Osteoblast (primary cell): ENCODE data around the gene PRKN. TPM values are rescaled to one million over a fixed set of nuclear protein-coding genes. Genes with fewer than 3 reads are reported as not detected.

ENCODE experiments used
- DNase-seq: peaks from one replicate; pipeline ENCODE4 v3.0.0; 2011; ENCODE audit warnings: low spot score, mixed read lengths; ENCODE audit not compliant: insufficient read length; ENCODE audit errors: missing footprints
- H2AFZ ChIP-seq: 2 replicates; pipeline ENCODE4 v1.6.0; 2011; ENCODE audit warnings: mild to moderate bottlenecking, low read length
- H3K27ac ChIP-seq: 2 replicates; pipeline ENCODE4 v1.5.1; 2011; ENCODE audit warnings: mild to moderate bottlenecking, low read depth, low read length, moderate library complexity
- H3K27me3 ChIP-seq: 2 replicates; pipeline ENCODE4 v1.6.0; 2012; ENCODE audit warnings: mild to moderate bottlenecking, control low read depth, inconsistent platforms, low read length, moderate library complexity; ENCODE audit not compliant: insufficient read depth
- H3K36me3 ChIP-seq: 2 replicates; pipeline ENCODE4 v1.5.1; 2011; ENCODE audit warnings: mild to moderate bottlenecking, low read length, control low read depth, moderate library complexity; ENCODE audit not compliant: insufficient read depth
- H3K4me1 ChIP-seq: 2 replicates; pipeline ENCODE4 v1.5.1; 2011; ENCODE audit warnings: mild to moderate bottlenecking, low read length, control low read depth, moderate library complexity; ENCODE audit not compliant: insufficient read depth
- H3K4me2 ChIP-seq: 2 replicates; pipeline ENCODE4 v1.6.0; 2011; ENCODE audit warnings: mild to moderate bottlenecking, low read length; ENCODE audit not compliant: insufficient read depth
- H3K4me3 ChIP-seq: fragments of 200-600 bp; sonication (generic); 3 replicates; pipeline ENCODE4 v1.5.1; 2012; ENCODE audit warnings: mild to moderate bottlenecking, low read length, inconsistent platforms; ENCODE audit not compliant: insufficient read depth
- H3K79me2 ChIP-seq: 2 replicates; pipeline ENCODE4 v1.6.0; 2012; ENCODE audit warnings: mild to moderate bottlenecking, low read length, control low read depth, inconsistent platforms; ENCODE audit not compliant: insufficient read depth
- H3K9me3 ChIP-seq: 2 replicates; pipeline ENCODE4 v1.5.1; 2011; ENCODE audit warnings: low read depth, low read length, control low read depth
- H4K20me1 ChIP-seq: 2 replicates; pipeline ENCODE4 v1.6.0; 2012; ENCODE audit warnings: mild to moderate bottlenecking, low read length, control low read depth; ENCODE audit not compliant: insufficient read depth
- CTCF ChIP-seq: IDR thresholded peaks from 2 replicates; pipeline ENCODE4 v1.5.1; 2011; ENCODE audit warnings: mild to moderate bottlenecking, low read depth, low read length, moderate library complexity; ENCODE audit errors: extremely low read depth
- total RNA-seq: library from RNA; depleted of rRNA; stranded (reverse); fragments of >200 nt; gene quantifications from 2 replicates; pipeline ENCODE4 v1.2.3, GENCODE V29; 2012

PRKN gene
- total RNA-seq, 1 donor: 2.9 TPM

DNA sequence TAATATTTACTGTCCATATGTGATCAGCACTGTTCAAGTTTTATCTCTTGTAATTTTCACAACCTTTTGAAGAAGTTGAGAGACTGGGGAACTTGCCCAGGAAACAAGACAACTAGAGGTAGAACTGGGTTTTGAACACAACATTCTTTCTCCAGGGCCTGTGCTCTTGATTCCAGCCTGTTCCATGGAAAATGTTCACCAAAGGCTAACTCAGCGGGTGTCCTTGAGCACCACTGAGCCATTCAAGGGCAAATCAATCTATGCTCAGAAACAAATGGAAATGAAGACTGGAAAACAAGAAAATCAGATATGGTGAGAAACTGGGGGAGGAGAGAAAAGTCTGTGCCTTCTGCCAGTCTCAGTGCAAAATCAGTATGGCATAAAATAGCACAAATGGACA lies 771.5 kb downstream of the PRKN start:
- Histone ChIP-seq H3K4me3 (no peak overlapping the region), H2AFZ (no peak overlapping the region), H3K27ac (no peak overlapping the region), H3K4me2 (no peak overlapping the region), H3K36me3 (no peaks in the 10 kb centered on the region), H4K20me1 (no peaks in the 10 kb centered on the region), H3K79me2 (no peaks in the 10 kb centered on the region), H3K4me1 (no peaks in the 10 kb centered on the region), H3K27me3 (no peaks in the 10 kb centered on the region), H3K9me3 (peaks cover 3% of the 10 kb centered on the region)
- no peak for TF ChIP-seq CTCF
- no peak for DNase-seq

DNA sequence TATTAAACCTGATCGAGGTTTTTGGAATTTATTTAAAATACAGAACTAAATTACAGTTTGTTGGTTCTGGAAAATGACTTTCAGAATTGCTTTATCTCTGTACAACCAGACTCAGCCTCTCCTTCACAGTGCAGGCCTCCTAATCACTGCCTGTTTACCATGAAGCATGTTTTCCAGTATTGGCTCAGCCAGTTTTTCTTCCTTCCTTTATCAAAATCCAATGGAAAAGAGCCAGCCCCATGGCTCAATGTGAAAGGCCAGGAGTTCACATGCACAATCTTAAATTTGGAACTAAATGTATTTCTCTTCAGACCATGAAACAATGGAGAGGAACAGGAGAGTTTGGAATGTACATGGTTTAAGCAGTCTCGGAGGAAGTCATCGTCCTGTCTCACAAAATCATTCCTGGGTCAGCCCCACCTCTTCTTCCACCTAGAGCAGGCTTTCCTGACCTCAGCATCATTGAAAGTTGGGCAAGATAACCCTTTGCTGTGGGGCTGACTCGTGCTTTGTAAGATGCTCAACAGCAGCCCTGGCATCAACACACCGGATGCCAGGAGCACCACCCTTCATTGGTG lies 772.8 kb downstream of the PRKN start:
- TF ChIP-seq CTCF: no peak
- Histone ChIP-seq H2AFZ (no peak overlapping the region), H3K4me2 (no peak overlapping the region), H3K4me1 (no peaks in the 10 kb centered on the region), H4K20me1 (no peaks in the 10 kb centered on the region), H3K27me3 (no peaks in the 10 kb centered on the region), H3K79me2 (no peaks in the 10 kb centered on the region), H3K36me3 (no peaks in the 10 kb centered on the region), H3K27ac (no peak overlapping the region), H3K4me3 (no peak overlapping the region), H3K9me3 (peaks cover 3% of the 10 kb centered on the region)
- no peak for DNase-seq

DNA sequence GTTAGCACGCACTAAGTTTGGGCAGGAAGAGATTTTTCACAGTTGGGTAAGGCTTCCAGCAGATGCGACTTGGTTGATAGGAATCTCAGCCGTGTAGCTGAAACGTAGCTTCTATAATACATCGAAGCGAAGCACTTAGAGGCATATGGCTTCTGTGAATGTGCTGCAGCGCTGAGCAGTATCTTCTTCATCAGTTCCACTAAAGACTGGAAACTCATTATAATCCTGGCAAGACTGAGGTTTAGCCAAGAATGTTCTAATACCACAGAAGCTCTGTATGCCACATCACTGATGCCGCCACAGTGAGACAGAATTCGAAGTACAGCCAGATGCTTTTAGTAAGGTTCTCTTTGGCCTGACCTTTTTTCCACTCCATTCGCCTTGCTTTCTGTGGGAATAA lies 773.5 kb downstream of the PRKN start:
- Histone ChIP-seq H3K27ac (no peak overlapping the region), H3K4me3 (no peak overlapping the region), H2AFZ (no peak overlapping the region), H3K4me1 (no peaks in the 10 kb centered on the region), H3K36me3 (no peaks in the 10 kb centered on the region), H3K9me3 (peaks cover 6% of the 10 kb centered on the region), H4K20me1 (no peaks in the 10 kb centered on the region), H3K79me2 (no peaks in the 10 kb centered on the region), H3K4me2 (no peak overlapping the region), H3K27me3 (no peaks in the 10 kb centered on the region)
- no peak for TF ChIP-seq CTCF
- no peak for DNase-seq

GRCh38 chr6:161951126-161951525 lies 776.4 kb downstream of the PRKN start:
- H3K4me2 ChIP-seq: no peak overlapping the region
- H3K4me1 ChIP-seq: no peaks in the 10 kb centered on the region
- no peaks in the 10 kb centered on the region for H4K20me1 ChIP-seq
- no peak overlapping the region for H3K27ac ChIP-seq
- no peak overlapping the region for H3K4me3 ChIP-seq
- H3K27me3 ChIP-seq: no peaks in the 10 kb centered on the region
- DNase-seq: peak; percentile 21
- TF ChIP-seq CTCF: no peak
- no peak overlapping the region for H2AFZ ChIP-seq
- H3K9me3 ChIP-seq: peaks cover 3% of the 10 kb centered on the region
- H3K79me2 ChIP-seq: no peaks in the 10 kb centered on the region
- no peaks in the 10 kb centered on the region for H3K36me3 ChIP-seq
